Body of pancreas (tissue), 4 donors: ENCODE results near the gene PIGH.

Experiments used
- CTCF ChIP-seq, 7 experiments: fragments of 450-650 bp in 4 of 7; fragments of 200-600 bp in 3 of 7; sonication (generic) in 3 of 7; IDR thresholded peaks; one replicate each; pipeline ENCODE4 v1.5.1; 2016 to 2019; ENCODE audit warnings: antibody characterized with exemption in 7 of 7
- POLR2A ChIP-seq, 3 donors: fragments of 450-650 bp; IDR thresholded peaks; one replicate each; pipeline ENCODE4 v1.6.1; 2016; ENCODE audit warnings: antibody characterized with exemption in 3 of 3, mild to moderate bottlenecking in 2 of 3

GRCh38 chr14:67555518-67556090 is 44.5 kb downstream of the PIGH start:
- TF ChIP-seq POLR2A (IDR thresholded peaks at IDR 0.05) (no peak), CTCF (IDR thresholded peaks at IDR 0.05) (no peak)
